Astrocyte (in vitro differentiated cells and primary cell): ENCODE data around the gene MRPS18A. TPM values are rescaled to one million over a fixed set of nuclear protein-coding genes. Genes with fewer than 3 reads are reported as not detected.

Experiments
- DNase-seq: peaks from one replicate; pipeline ENCODE4 v3.0.0-alpha.2; 2010; ENCODE audit warnings: low read depth
- FAIRE-seq: peaks from 2 replicates; lab custom pipeline; 2011; peaks lifted over from hg19 to GRCh38; lab: Jason Lieb, UNC
- H2AFZ ChIP-seq: 2 replicates; pipeline ENCODE4 v1.6.0; 2012; ENCODE audit warnings: low read depth, low read length, inconsistent platforms
- H3K27ac ChIP-seq: 2 replicates; pipeline ENCODE4 v1.5.1; 2011; ENCODE audit warnings: low read depth, low read length, inconsistent platforms
- H3K27me3 ChIP-seq: 2 replicates; pipeline ENCODE4 v1.6.0; 2011; ENCODE audit warnings: low read length, inconsistent platforms; ENCODE audit not compliant: insufficient read depth
- H3K36me3 ChIP-seq: 2 replicates; pipeline ENCODE4 v1.5.1; 2011; ENCODE audit warnings: low read length, inconsistent platforms; ENCODE audit not compliant: insufficient read depth
- H3K4me1 ChIP-seq: 2 replicates; pipeline ENCODE4 v1.5.1; 2011; ENCODE audit warnings: low read length, inconsistent platforms; ENCODE audit not compliant: insufficient read depth
- H3K4me2 ChIP-seq: 2 replicates; pipeline ENCODE4 v1.6.0; 2012; ENCODE audit warnings: low read length, inconsistent platforms
- H3K4me3 ChIP-seq: 2 replicates; pipeline ENCODE4 v1.5.1; 2011; ENCODE audit warnings: low read depth, mild to moderate bottlenecking, low read length, inconsistent platforms; ENCODE audit not compliant: insufficient read depth
- H3K79me2 ChIP-seq: 2 replicates; pipeline ENCODE4 v1.6.0; 2012; ENCODE audit warnings: mild to moderate bottlenecking, low read length, inconsistent platforms; ENCODE audit not compliant: insufficient read depth
- H3K9ac ChIP-seq: 2 replicates; pipeline ENCODE4 v1.6.0; 2012; ENCODE audit warnings: mild to moderate bottlenecking, low read length, inconsistent platforms
- H3K9me3 ChIP-seq: 2 replicates; pipeline ENCODE4 v1.5.1; 2012; ENCODE audit warnings: low read depth, mild to moderate bottlenecking, low read length, inconsistent platforms; ENCODE audit not compliant: insufficient read depth
- H4K20me1 ChIP-seq: 2 replicates; pipeline ENCODE4 v1.6.0; 2012; ENCODE audit warnings: low read length, inconsistent platforms; ENCODE audit not compliant: insufficient read depth
- H3K27ac Mint-ChIP-seq: one replicate; pipeline ENCODE4 v1.8.0; 2021; ENCODE audit warnings: mild to moderate bottlenecking, mixed read lengths; ENCODE audit not compliant: unreplicated experiment
- H3K27me3 Mint-ChIP-seq: one replicate; pipeline ENCODE4 v1.8.0; 2021; ENCODE audit warnings: low read depth, mixed read lengths; ENCODE audit not compliant: unreplicated experiment
- H3K36me3 Mint-ChIP-seq: one replicate; pipeline ENCODE4 v1.8.0; 2021; ENCODE audit warnings: low read depth, mixed read lengths; ENCODE audit not compliant: unreplicated experiment
- H3K4me1 Mint-ChIP-seq: one replicate; pipeline ENCODE4 v1.8.0; 2021; ENCODE audit warnings: low read depth, mixed read lengths; ENCODE audit not compliant: unreplicated experiment
- H3K4me3 Mint-ChIP-seq: one replicate; pipeline ENCODE4 v1.8.0; 2021; ENCODE audit warnings: mild to moderate bottlenecking, moderate library complexity, mixed read lengths; ENCODE audit not compliant: unreplicated experiment
- H3K9me3 Mint-ChIP-seq: one replicate; pipeline ENCODE4 v1.8.0; 2021; ENCODE audit warnings: mild to moderate bottlenecking, mixed read lengths; ENCODE audit not compliant: unreplicated experiment
- CTCF ChIP-seq: IDR thresholded peaks from 2 replicates; pipeline ENCODE4 v1.5.1; 2011; ENCODE audit warnings: low read depth, mild to moderate bottlenecking, inconsistent platforms, low read length, moderate library complexity; ENCODE audit not compliant: insufficient read depth
- EZH2 ChIP-seq: IDR thresholded peaks from 2 replicates; pipeline ENCODE4 v1.6.1; 2012; ENCODE audit warnings: mild to moderate bottlenecking, low read length, inconsistent platforms; ENCODE audit not compliant: insufficient read depth
- total RNA-seq: library from RNA; stranded (reverse); gene quantifications from 2 replicates; pipeline ENCODE4 v1.2.1, GENCODE V29; 2021

The MRPS18A gene
- total RNA-seq, 1 donor from 2014 or later, result 33.5 TPM

GRCh38 chr6:43639984-43640800, 47.4 kb downstream of the MRPS18A start:
- no peak for FAIRE-seq
- no peak for TF ChIP-seq EZH2
- no peak for TF ChIP-seq CTCF
- Histone ChIP-seq H2AFZ (no peak overlapping the region), H4K20me1 (peaks cover 40% of the 10 kb centered on the region), H3K27ac (no peak overlapping the region), H3K9me3 (no peaks in the 10 kb centered on the region), H3K36me3 (peaks cover 18% of the 10 kb centered on the region), H3K4me1 (peaks cover 7% of the 10 kb centered on the region), H3K79me2 (peaks cover 53% of the 10 kb centered on the region), H3K9ac (no peak overlapping the region), H3K27me3 (no peaks in the 10 kb centered on the region), H3K4me2 (no peak overlapping the region), H3K4me3 (no peak overlapping the region)
- H3K9me3 Mint-ChIP-seq, result peaks cover 2% of the 10 kb centered on the region
- H3K36me3 Mint-ChIP-seq, result peaks cover 19% of the 10 kb centered on the region
- H3K4me1 Mint-ChIP-seq, result peaks cover 12% of the 10 kb centered on the region
- H3K27me3 Mint-ChIP-seq, result no peaks in the 10 kb centered on the region
- H3K4me3 Mint-ChIP-seq, result no peak overlapping the region
- peak overlapping the region; percentile 13 for H3K27ac Mint-ChIP-seq
- DNase-seq, result no peak

- no peak for FAIRE-seq
Measured at GRCh38 chr6:43636308-43636659, 51.3 kb downstream of the MRPS18A start.

More at GRCh38 chr6:43636308-43636659, 51.3 kb downstream of the MRPS18A start:
- Histone ChIP-seq H3K4me3 (peak overlapping the region; percentile 98), H3K27me3 (no peaks in the 10 kb centered on the region), H3K79me2 (peaks cover 49% of the 10 kb centered on the region), H3K27ac (peak overlapping the region; percentile 84), H3K4me1 (peaks cover 7% of the 10 kb centered on the region), H3K4me2 (peak overlapping the region; percentile 91), H4K20me1 (peaks cover 29% of the 10 kb centered on the region), H3K9ac (peak overlapping the region; percentile 96), H3K9me3 (no peaks in the 10 kb centered on the region), H3K36me3 (peaks cover 14% of the 10 kb centered on the region), H2AFZ (peak overlapping the region; percentile 99)
- TF ChIP-seq CTCF, result no peak
- no peak for TF ChIP-seq EZH2
- Mint-ChIP-seq H3K27ac (peak overlapping the region; percentile 95), H3K36me3 (peaks cover 16% of the 10 kb centered on the region), H3K4me1 (peaks cover 12% of the 10 kb centered on the region), H3K27me3 (no peaks in the 10 kb centered on the region), H3K4me3 (peak overlapping the region; percentile 99), H3K9me3 (peaks cover 2% of the 10 kb centered on the region)
- DNase-seq, result peak; percentile 3
